Left forelimb (tissue), 1 donor: ENCODE results near the gene GMPS.
"Not testable (repeated sequence)": the region's sequence is repeated elsewhere in the genome, so short reads cannot be mapped to it uniquely, and the experiment has no call there.

Source experiments
- DNase-seq: peaks from one replicate; pipeline ENCODE4 v3.0.0-alpha.2; 2018; ENCODE audit warnings: low spot score

Gene GMPS

DNA sequence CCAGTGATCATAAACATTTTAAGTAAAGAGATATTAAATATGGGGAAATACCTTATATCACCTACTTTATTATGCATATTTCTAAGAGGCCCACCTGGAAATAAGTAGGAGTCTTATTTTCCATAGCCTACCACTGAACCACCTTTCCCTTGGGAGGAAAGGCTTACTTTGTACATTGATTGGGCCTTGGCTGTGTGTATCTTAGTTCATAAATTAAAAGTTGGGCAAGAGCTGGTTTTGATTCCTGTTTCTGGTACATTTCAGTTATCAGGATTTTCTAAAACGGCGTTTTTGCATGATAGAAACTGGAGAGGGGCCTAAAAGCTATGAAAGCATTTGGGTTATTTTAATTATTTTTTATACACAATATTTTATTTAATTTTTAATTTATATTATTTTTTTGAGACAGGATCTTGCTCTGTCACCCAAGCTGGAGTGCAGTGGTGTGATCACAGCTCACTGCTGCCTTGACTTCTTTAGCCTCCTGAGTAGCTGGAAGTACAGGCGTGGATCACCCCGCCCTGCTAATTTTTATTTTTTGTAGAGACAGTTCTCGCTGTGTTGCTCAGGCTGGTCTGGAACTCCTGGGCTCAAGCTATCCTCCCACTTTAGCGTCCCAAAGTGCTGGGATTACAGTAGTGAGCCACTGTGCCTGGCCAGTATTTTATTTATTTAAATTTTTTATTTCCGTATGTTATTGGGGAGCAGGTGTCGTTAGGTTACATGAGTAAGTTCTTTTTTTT is 2.6 kb downstream of the GMPS start:
- DNase-seq = no peak

- no peak for DNase-seq
These were observed 5.6 kb downstream of the GMPS start for GRCh38 chr3:155876037-155876436.

DNA sequence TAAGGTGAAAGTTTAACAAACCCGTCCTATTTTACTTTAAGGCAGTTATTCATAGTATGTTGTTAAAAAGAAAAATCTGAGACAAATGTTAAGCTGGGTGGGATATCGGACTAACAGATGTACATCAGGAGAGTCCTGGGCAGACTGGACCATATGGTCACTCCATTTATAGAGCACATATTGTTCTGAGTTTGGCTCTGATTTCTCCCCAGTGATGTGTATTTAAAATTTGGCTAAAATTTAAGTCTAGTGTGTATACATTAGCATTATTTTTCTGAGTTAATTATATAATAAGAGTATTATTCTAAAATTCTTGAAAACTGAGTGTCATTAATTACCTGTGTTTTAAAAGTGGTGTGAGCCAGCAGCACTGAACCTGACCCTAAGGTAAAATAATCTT is 6.1 kb downstream of the GMPS start:
- DNase-seq = no peak

DNA sequence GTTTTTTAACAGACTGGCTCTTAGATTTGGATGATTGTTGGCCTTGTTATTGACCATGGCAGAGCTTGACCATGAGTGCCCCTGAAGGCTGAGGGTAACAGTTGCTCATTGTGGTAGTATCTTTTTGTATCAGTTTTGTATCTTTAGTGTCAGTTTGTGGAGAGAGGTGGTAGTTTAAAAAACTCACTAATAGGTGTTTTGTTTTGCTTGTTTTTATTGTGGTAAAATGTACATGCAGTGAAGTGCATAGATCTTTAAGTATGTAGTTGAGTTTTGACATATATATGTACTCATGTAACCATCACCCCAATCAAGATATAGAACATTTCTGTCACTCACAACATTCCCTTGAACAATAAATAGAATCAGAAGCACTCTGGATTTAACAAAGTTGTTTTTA is 9.8 kb downstream of the GMPS start:
- no peak for DNase-seq

DNA sequence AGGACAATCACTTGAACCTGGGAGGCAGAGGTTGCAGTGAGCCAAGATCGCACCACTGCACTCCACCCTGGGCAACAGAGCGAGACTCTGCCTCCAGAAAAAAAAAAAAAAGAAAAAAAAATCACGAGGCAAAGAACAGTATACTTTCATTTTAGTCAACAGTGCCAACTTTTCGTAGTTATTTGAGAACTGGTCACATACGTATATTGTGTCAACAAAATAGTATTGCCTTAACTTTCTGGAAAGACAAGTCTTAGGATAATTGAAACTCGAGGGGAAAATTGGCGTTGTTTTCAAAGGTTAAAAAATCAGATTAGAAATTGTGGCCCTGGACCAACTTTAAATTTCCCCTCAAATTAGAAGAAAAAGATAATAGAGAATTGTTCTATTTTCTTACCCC is 13.8 kb downstream of the GMPS start:
- DNase-seq = no peak

DNA sequence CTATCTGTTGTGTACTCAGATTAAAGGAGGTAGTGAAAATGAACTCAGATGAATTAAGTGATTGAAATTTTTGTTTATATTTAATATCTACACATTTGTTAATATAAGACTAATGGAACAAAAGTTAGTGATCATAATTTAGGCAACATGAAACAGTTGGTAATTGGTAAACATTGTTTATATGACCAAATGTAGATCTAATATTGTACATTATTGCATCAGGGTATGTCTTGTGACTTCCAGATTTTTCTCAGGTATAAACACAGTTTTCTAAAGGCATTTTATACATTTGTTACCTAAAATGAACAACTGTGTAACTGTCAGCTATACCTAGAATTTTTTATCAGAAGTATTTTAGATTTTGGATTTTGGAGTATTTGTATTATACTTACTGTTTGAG is 14.8 kb downstream of the GMPS start:
- no peak for DNase-seq

GRCh38 chr3:155886348-155886747 is 15.9 kb downstream of the GMPS start:
- not testable (repeated sequence) for DNase-seq

- DNase-seq = no peak
These were observed 16.5 kb downstream of the GMPS start for GRCh38 chr3:155886915-155887314.

DNA sequence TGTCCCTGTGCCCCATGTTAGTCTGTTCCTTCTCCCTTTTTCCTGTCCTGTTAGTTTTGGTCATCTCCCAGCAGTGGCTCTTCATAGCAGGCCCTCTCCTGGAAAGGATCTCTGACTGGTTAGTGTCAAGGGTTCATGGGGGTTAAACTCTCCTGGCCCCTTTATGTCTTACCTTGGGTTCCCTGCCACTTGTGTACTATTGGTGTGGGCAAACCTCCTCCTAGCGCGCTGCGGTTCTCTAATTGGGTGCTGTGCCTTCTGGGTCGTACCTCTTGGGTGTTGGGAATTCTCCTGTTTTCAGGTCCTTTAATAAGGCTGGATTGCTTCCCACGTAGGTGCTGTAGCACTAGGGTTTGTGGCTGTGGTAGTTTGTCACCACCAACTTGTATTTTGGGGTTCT is 18.8 kb downstream of the GMPS start:
- no peak for DNase-seq

GRCh38 chr3:155889952-155890351 is 19.5 kb downstream of the GMPS start:
- DNase-seq = no peak

GRCh38 chr3:155890671-155891190 is 20.3 kb downstream of the GMPS start:
- no peak for DNase-seq

DNA sequence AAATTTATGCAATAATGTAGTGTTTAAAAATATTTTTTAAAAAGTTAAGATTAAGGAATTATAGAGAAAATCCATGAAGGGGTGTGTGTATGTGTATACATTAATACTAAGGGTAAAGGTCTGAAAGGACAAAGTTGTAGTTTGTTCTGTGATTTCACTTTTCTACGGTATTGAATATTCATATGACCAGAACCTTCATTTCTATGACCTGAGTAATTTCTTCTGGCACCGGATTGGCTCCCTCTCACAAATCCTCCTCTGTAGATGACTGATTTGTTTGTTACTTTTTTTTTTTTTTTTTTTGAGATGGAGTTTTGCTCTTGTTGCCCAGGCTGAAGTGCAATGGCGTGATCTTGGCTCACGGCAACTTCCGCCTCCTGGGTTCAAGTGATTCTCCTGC is 20.9 kb downstream of the GMPS start:
- DNase-seq = no peak

- DNase-seq = no peak
These were observed 25.0 kb downstream of the GMPS start for GRCh38 chr3:155895379-155895900.

GRCh38 chr3:155906900-155907299 is 36.5 kb downstream of the GMPS start:
- no peak for DNase-seq

GRCh38 chr3:155908086-155908485 is 37.6 kb downstream of the GMPS start:
- DNase-seq = no peak

DNA sequence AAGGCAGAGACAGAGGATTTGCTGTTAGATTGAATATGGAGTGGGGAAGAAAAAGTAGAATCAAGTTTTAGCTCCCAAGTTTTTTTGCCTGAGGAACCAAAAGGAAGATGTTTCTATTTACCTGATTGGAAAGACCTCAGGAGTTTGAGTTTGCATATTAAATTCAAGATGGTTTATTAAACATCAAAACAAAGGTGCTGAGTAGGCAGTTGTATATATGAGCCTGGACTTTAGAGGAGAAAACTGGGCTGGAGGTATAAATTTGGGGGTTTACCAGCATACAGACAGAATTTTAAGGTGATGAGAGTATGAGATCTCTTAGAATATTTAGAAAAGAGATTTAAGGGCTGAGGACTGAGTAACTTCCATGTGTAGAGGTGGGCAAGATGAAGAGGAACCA is 38.2 kb downstream of the GMPS start:
- DNase-seq = no peak

- DNase-seq = no peak
These were observed 41.6 kb downstream of the GMPS start for GRCh38 chr3:155912090-155912489.

DNA sequence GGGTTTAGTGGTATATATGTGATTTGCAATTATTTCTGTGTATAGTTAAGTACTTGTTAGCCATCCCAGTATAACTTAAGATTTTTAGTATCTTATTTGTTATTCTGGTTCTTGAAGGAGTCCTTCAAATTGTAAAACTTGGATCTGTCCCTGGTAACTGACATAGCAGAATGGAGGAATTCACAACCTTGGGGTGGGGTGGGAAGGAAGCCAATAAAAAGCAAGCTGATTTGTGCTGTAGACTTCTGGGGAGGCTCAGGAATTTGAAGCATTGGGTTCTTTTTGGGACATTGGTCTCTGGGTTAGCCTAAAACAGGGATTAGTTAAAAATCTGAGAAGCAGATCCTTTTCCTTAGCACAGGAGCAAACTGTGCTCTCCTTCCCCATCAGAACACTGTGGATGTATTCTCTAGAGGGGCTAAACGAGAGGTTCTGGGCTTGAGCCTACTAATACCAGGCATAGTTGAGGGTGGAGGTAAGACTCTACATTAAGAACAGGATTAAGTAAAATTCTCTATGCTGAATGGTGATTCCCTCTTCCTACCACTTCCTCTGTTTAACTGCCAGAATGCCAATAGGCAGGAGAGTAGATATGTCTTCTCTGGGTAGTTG is 42.2 kb downstream of the GMPS start:
- DNase-seq = no peak

- DNase-seq = no peak
These were observed 47.3 kb downstream of the GMPS start for GRCh38 chr3:155917781-155918180.

DNA sequence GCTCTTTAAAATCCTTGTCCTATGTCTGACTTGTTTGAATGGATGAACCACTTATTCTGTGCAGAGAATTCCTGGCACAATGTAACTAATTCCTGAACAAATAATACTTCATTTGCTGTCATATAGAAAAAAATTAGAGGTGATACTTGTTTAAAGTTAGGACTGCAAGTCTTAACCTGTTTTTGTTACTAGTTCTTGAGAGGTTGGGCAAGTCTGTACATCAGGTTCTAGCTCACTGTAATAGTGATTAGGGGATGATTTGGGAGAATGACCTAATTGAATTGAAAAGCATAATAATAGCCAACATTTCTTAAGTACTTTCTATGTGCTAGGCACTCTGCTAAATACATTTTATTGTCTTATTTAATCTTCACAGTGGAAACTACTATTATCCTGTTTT is 49.3 kb downstream of the GMPS start:
- no peak for DNase-seq

- DNase-seq = no peak
These were observed 51.0 kb downstream of the GMPS start for GRCh38 chr3:155921486-155921885.

DNA sequence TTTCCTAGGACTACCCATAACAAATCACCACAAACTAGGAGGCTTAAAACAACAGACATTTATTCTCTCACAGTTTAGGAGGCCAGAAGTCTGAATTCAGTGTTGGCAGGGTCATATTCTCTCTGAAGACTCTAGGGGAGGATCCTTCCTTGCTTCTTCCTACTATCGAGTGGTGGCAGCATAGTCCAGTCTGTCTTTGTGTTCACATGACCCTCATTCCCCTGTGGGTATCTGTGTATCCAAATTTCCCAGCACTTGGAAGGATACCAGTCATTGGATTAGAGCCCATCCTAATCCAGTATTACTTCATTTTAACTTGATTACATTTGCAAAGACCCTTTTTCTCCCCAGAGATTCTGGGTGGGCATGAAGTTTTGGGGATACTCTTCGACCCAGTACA is 63.8 kb downstream of the GMPS start:
- no peak for DNase-seq

- DNase-seq = no peak
These were observed 68.0 kb downstream of the GMPS start for GRCh38 chr3:155938409-155938808.

GRCh38 chr3:155941354-155941753 is 70.9 kb downstream of the GMPS start:
- DNase-seq = no peak
